ENCODE data around the gene PCNX2. TPM values are rescaled to one million over a fixed set of nuclear protein-coding genes. Genes with fewer than 3 reads are reported as not detected.

PCNX2 gene
- total RNA-seq, 1 experiment from 2014 or later = 15.0 TPM

- H3K9me3 ChIP-seq = no peaks in the 10 kb centered on the region
- no peaks in the 10 kb centered on the region for H3K4me1 ChIP-seq
- H3K27ac Mint-ChIP-seq (ENCODE audit: unreplicated experiment) = no peak overlapping the region
- no peaks in the 10 kb centered on the region for H3K27me3 Mint-ChIP-seq (ENCODE audit: insufficient read depth, unreplicated experiment)
- no peaks in the 10 kb centered on the region for H3K36me3 Mint-ChIP-seq (ENCODE audit: insufficient read depth, unreplicated experiment)
- no peaks in the 10 kb centered on the region for H3K4me1 Mint-ChIP-seq (ENCODE audit: low read depth, unreplicated experiment)
- H3K4me3 ChIP-seq (ENCODE audit: low read depth, low read length) = no peak overlapping the region
- TF ChIP-seq CTCF (IDR thresholded peaks at IDR 0.05; ENCODE audit: insufficient read depth in 1 of 2, low read depth in 1 of 2, low read length in 1 of 2, severe bottlenecking in 1 of 2, unreplicated experiment in 1 of 2) = no peak
- ChIA-PET CTCF (no interaction called here), POLR2A (no interaction called here)
- H3K9me3 Mint-ChIP-seq (ENCODE audit: unreplicated experiment) = no peaks in the 10 kb centered on the region
- H3K36me3 ChIP-seq (ENCODE audit: control insufficient read depth, insufficient read depth, low read length) = no peaks in the 10 kb centered on the region
- intact Hi-C loops (cut with micrococcal nuclease; ENCODE audit: unreplicated experiment) = no loop called here
- no TSS peak for BruUV-seq (replicated peaks)
- H3K27me3 ChIP-seq (replicated peaks; ENCODE audit: control insufficient read depth, insufficient read depth, low read length) = no peaks in the 10 kb centered on the region
- DNase-seq = no peak
- H3K4me3 Mint-ChIP-seq (ENCODE audit: unreplicated experiment) = no peak overlapping the region
Measured at GRCh38 chr1:232986527-232986922, 309.0 kb downstream of the PCNX2 start.

DNA sequence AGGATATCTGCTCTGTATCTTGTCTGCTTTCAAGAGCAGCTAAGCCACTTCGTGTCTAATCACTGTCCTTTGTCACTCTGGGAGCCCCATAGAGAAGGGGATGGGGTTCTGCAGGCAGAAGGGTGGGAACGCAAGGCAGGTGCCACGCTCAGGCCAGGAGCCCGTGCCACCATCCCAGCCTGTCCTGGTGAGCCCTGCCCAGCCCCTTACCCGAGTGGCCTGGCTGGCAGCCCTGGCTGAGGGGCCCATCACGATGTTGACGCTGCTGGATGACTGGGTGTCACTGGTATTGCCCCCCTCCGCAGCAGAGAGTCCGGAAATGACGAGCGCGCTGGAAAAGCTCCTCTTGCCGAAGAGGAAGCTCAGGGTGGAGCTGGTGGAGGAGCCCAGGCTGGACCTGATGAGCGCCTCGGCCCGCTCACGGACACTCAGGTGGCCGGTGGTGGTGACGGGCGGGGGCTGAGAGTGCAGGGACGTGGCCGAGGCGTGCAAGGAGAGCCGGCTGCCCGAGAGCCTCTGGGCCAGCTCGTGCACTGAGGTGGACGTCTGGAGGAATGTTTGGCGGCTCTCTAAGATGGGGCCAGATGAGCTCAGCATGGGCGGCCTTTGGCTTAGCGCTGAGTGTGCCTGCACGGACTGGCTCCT lies 309.5 kb downstream of the PCNX2 start:
- intact Hi-C loops (cut with micrococcal nuclease; ENCODE audit: unreplicated experiment) = no loop called here
- H3K27me3 ChIP-seq (replicated peaks; ENCODE audit: control insufficient read depth, insufficient read depth, low read length) = no peaks in the 10 kb centered on the region
- no peak for DNase-seq
- H3K36me3 Mint-ChIP-seq (ENCODE audit: insufficient read depth, unreplicated experiment) = no peaks in the 10 kb centered on the region
- H3K27me3 Mint-ChIP-seq (ENCODE audit: insufficient read depth, unreplicated experiment) = no peaks in the 10 kb centered on the region
- H3K36me3 ChIP-seq (ENCODE audit: control insufficient read depth, insufficient read depth, low read length) = no peaks in the 10 kb centered on the region
- no TSS peak for BruUV-seq (replicated peaks)
- no peak for TF ChIP-seq CTCF (IDR thresholded peaks at IDR 0.05; ENCODE audit: insufficient read depth in 1 of 2, low read depth in 1 of 2, low read length in 1 of 2, severe bottlenecking in 1 of 2, unreplicated experiment in 1 of 2)
- no peaks in the 10 kb centered on the region for H3K9me3 ChIP-seq
- H3K4me3 ChIP-seq (ENCODE audit: low read depth, low read length) = no peak overlapping the region
- H3K4me1 ChIP-seq = no peaks in the 10 kb centered on the region
- no peak overlapping the region for H3K4me3 Mint-ChIP-seq (ENCODE audit: unreplicated experiment)
- H3K4me1 Mint-ChIP-seq (ENCODE audit: low read depth, unreplicated experiment) = no peaks in the 10 kb centered on the region
- ChIA-PET POLR2A (no interaction called here), CTCF (interaction anchor here (0.6 kb wide), 1 partner anchor 1054 kb away, joined by 3 read pairs; no protein-coding TSS in a partner anchor)
- H3K27ac Mint-ChIP-seq (ENCODE audit: unreplicated experiment) = no peak overlapping the region
- H3K9me3 Mint-ChIP-seq (ENCODE audit: unreplicated experiment) = no peaks in the 10 kb centered on the region

DNA sequence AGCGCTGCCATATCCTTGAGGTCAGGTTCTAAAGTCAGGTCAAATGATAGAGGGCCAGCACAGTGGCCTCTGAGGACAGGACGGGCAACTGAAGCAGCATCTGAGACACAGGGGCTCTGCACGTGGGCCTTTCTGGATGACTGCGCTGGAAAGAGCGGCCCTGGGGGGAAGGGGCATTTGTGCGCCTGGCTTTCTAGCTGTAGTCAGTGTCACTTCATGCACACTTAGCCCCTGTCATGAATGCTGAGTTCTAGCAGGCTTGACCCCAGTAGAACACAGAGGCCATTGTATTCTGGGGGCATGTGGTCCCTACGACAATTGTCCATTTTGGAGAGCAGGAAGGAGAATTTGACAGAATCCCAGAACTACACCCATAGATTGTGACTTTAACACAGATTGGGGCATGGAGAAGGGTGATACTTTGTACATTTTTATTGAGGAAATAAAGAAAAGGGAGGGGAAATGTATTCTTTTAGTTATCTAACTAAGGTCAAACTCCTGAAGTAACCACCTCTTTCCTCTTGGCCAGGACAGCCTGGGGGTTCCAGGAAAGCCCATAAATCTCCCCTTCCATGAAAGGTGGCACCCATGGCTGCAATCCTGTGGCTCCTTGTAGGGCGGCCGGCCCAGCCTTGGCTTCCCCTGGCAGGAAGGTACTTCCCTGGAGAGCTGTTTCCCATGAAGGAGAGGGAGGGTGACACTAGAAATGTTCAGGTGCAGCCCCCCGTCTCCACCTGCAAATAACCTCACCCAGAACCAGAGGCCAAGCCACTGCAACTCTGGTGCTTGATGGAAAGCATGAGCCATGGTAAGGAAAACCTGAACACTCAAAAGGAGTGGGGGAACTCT lies 310.7 kb downstream of the PCNX2 start:
- Histone ChIP-seq H3K4me1 (no peaks in the 10 kb centered on the region), H3K27me3 (replicated peaks; ENCODE audit: control insufficient read depth, insufficient read depth, low read length) (no peaks in the 10 kb centered on the region), H3K4me3 (ENCODE audit: low read depth, low read length) (no peak overlapping the region), H3K36me3 (ENCODE audit: control insufficient read depth, insufficient read depth, low read length) (no peaks in the 10 kb centered on the region), H3K9me3 (no peaks in the 10 kb centered on the region)
- Mint-ChIP-seq H3K27me3 (ENCODE audit: insufficient read depth, unreplicated experiment) (no peaks in the 10 kb centered on the region), H3K4me3 (ENCODE audit: unreplicated experiment) (no peak overlapping the region), H3K36me3 (ENCODE audit: insufficient read depth, unreplicated experiment) (no peaks in the 10 kb centered on the region), H3K4me1 (ENCODE audit: low read depth, unreplicated experiment) (peaks cover 6% of the 10 kb centered on the region), H3K27ac (ENCODE audit: unreplicated experiment) (no peak overlapping the region), H3K9me3 (ENCODE audit: unreplicated experiment) (no peaks in the 10 kb centered on the region)
- intact Hi-C loops (cut with micrococcal nuclease; ENCODE audit: unreplicated experiment) = no loop called here
- POLR2A ChIA-PET = no interaction called here
- no peak for DNase-seq
- no peak for TF ChIP-seq CTCF (IDR thresholded peaks at IDR 0.05; ENCODE audit: insufficient read depth in 1 of 2, low read depth in 1 of 2, low read length in 1 of 2, severe bottlenecking in 1 of 2, unreplicated experiment in 1 of 2)
- no TSS peak for BruUV-seq (replicated peaks)
- CTCF ChIA-PET = interaction anchor here (0.5 kb wide), 1 partner anchor 38 kb away, joined by 3 read pairs; no protein-coding TSS in a partner anchor
